ENCODE measurements around the gene LRRC43.

DNA sequence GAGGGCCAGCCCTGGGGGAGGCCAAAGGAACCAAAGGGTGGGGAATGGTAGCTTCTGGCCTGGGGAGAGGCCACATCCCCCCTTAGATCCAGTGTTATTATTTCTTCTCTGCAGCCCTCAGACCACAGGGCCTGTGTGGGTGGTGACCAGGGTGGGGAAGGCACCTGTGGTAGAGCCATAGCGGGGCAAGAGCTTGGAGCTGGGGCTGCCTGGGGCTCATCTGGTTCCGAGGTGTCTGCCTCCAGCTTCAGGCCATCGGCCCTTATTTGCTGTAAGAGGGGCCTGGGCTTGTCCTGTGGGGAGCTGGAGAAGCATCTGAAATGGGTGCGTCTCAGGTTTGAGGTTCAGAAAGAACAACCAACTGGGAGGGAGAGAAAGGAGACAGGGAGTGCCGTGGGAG is 18.5 kb downstream of the LRRC43 start:
- TF ChIP-seq, protein P1, sequence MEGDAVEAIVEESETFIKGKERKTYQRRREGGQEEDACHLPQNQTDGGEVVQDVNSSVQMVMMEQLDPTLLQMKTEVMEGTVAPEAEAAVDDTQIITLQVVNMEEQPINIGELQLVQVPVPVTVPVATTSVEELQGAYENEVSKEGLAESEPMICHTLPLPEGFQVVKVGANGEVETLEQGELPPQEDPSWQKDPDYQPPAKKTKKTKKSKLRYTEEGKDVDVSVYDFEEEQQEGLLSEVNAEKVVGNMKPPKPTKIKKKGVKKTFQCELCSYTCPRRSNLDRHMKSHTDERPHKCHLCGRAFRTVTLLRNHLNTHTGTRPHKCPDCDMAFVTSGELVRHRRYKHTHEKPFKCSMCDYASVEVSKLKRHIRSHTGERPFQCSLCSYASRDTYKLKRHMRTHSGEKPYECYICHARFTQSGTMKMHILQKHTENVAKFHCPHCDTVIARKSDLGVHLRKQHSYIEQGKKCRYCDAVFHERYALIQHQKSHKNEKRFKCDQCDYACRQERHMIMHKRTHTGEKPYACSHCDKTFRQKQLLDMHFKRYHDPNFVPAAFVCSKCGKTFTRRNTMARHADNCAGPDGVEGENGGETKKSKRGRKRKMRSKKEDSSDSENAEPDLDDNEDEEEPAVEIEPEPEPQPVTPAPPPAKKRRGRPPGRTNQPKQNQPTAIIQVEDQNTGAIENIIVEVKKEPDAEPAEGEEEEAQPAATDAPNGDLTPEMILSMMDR (IDR thresholded peaks at IDR 0.05; ENCODE audit: poor library complexity, severe bottlenecking) = no peak
- TF ChIP-seq TAF1 (IDR thresholded peaks at IDR 0.05; ENCODE audit: low read depth) = no peak

Data from neural cell (in vitro differentiated cells).